Ureter (tissue), 1 donor: ENCODE measurements around the gene DRC1. TPM values are rescaled to one million over a fixed set of nuclear protein-coding genes. Genes with fewer than 3 reads are reported as not detected.

ENCODE experiments used
- DNase-seq: peaks from one replicate; pipeline ENCODE4 v3.0.0-alpha.2; 2020; ENCODE audit warnings: low spot score
- total RNA-seq: library from RNA; stranded (reverse); gene quantifications from one replicate; pipeline ENCODE4 v1.2.4, GENCODE V29; 2023
- donor health status: DM: yes; HTN: yes; CAD: no.

DRC1 gene
- total RNA-seq, 1 donor from 2014 or later, result not detected

DNA sequence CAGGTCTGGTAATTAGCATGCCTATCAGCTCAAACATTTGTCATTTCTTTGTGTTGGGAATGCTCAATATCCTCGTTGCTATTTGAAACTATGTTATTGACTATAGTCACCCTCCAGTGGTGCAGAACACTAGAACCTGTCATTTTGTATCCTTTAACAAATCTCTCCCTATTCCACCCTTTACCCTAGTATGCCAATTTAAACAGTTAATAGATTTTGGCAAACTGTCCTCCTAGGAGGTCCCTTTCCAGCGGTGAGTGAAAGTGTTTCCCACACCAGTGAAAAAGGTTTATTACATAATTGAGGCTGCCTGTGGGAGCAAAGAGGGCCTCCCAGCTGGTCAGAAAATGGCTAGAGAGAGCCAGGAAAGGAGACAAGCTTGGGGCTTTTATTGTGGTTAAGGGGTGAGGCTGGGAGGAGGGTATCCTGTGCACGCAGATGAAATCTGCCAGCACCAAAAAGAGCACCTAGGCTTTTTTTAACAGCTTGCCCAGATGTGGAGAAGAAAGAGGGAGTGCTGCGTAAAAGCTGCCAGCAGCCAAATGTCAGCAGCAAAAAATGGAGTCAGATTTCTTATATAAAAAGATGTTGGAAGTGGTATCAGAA lies 1.8 kb upstream of the DRC1 start:
- no peak for DNase-seq

DNA sequence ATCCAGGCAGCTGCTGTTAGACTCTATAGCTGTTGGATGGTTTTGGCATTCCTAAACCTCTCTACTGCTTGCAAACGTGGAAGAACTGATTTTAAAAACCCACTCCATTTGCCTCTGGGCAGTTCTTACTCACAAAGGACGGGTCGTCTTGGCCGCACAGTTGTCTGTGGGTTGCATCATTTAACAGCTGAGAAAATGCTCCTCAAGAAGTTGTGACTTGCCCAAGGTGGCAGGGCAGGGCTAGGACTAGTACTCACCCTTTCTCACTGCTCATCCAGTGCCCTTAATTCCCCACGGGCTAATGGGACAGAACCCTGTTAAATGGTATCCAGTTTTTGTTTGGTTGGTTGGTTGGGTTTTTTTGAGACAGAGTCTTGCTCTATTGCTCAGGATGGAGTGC lies 997 bp upstream of the DRC1 start:
- DNase-seq, result no peak

DNA sequence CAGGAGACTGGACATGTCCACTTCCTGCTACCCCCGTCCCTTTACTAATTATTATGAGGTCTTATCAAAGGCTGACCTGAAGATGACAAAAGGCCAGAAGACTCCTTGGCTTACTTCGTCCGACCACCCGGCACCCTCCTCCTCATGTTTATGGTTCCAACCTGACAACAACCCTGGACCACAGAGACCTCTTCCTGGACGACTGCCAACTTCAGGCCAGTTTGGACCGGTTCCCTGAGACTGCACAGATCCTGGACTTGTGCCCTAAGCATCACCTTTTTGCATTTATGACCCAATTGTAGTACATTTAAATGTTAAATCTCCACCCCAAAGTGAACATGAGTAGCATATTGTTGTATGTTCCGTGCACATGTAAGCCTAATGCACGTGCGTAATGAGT lies 5.8 kb downstream of the DRC1 start:
- DNase-seq, result no peak

DNA sequence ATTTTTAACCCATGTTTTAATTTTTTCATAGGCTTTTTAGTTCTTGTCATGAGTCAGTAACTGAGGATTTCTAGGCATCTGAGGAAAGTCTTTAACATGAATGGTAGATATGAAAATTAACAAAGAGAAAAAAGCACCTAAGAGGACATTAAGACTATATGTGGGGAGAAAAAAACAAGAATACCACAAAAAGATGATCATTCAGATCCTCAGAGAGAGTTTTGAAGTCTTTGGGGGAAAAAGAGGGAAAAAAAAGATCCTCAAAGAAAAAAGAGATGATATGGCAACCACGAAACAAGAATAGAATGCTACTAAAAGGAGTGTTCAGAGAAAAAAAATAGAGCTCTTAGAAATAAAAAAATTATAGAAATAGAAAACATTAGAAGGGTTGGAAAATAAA lies 8.1 kb downstream of the DRC1 start:
- no peak for DNase-seq

DNA sequence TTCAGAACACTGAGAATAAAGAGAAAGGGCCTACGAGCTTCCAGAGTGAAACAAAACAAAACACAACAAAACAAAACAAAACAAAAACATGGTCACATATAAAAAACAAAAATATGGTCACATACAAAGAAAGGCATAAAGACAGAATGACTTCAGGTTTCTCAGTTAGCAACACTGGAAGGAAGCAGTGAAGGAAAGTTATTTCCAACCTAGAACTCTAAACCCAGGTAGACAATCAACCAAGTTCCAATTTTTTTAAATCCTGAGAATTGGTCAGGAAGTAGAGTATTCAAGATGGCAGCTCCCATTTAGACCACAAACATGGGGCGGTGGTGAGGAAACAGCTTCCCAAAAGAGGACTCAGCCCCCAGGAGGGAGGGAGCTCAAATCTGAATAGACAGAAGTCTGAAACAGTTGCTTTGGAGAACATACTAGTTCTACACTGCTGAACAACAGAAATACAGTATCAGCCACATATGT lies 9.1 kb downstream of the DRC1 start:
- DNase-seq, result no peak

DNA sequence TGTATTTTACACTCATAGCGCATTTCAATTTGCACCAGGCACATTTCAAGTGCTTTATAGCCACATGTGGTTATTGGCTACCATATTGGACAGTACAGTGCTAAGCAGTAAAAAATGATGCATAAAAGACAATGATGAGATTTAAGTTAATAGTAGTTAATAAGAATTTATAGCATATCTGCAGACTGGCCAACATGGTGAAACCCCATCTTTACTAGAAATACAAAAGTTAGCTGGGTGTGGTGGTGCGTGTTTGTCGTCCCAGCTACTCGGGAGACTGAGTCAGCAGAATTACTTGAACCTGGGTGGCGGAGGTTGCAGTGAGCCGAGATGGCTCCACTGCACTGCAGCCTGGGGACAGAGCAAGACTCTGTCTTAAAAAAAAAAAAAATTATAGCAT lies 9.7 kb downstream of the DRC1 start:
- DNase-seq, result no peak

DNA sequence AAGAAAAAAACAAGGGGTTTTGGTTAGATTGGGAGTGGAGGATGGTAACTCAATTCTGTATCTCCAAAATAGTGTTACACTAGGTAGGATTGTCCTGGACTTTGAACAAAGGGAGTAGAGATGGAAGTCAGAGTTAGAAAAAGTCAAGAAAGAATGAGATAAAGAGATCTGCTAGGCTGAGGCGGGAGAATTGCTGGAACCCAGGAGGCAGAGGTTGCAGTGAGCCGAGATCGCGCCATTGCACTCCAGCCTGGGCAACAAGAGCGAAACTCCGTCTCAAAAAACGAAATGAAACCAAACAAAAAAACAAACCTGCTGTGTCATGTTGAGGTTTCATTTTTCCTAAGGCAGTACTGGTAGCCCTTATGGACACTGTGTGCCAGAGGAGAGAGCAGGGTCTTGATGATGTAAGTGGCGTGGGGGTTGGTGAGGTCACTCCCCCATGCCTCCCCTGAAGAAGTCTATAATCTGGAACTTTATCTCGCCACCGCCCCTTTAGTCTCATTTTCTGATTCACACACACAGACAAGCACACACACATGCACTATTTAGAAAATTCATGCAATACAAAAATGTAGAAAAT lies 10.5 kb downstream of the DRC1 start:
- no peak for DNase-seq

DNA sequence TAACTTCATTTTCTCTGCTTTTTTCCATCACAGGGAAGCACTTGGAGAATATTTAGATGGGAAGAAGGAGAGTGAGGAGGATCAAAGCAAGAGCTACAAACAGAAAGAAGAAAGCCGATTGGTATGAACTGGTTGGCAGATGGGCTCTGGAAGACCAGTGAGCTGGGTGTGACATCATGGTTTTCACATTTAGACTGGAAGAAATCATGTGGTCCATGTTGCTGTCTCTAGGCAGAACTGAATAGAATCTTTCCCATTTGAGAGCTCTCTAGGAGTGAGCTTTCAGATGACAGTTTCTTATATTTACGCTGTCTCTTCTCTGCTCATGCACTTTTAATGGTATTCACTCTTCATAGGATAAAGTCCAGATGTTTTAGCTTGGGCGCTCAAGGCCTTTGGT lies 12.6 kb downstream of the DRC1 start:
- no peak for DNase-seq

DNA sequence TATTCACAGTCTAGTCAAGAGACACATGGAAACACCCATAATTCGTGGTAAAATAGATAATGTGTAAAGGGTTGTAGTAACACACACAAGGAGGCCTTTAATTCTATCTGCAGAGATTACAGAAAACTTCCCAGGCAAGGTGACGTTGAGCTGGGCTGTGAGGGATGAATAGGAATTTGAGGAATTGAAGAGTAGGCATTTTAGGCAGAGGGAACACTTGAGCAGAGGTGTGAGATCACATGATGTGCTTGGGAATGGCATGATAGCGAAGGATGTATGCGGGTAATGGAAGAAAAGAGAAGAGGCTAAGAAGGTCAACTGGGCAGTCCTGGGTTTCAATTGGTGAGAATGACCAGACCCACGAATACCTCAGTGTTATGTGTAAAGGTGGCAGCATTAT lies 20.2 kb downstream of the DRC1 start:
- no peak for DNase-seq

DNA sequence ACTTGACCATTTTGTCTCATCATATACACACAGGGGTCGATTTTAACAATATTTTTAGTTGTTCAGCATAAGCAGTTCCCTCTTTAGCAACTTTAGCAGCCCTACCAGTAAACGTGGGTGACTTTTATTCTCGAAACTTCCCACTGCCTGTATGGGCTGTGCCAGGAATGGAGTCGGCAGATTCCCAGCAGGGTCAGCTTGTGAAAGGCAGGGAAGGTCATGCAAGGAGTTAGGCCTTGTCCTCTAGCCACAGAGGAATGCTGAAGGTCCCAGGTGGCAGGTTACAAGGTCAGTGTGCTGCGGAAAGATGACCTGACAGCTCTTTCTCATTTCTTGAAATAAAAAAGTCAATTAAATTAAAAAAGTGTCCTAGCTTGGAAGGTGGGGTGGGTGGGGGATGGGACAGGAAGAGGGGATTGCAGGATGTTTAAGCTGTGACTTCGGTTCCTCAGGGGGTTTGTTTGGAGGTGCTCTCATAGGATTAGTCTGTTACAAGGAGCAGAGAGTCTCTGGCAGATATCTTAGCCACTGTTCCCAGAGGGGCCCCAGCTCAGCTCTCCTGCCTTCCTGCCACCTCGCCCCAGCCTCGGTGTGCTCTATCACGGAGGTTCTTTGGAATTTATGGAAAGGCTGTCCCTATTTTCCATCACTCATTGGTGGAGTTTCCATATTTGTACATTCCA lies 21.4 kb downstream of the DRC1 start:
- no peak for DNase-seq

DNA sequence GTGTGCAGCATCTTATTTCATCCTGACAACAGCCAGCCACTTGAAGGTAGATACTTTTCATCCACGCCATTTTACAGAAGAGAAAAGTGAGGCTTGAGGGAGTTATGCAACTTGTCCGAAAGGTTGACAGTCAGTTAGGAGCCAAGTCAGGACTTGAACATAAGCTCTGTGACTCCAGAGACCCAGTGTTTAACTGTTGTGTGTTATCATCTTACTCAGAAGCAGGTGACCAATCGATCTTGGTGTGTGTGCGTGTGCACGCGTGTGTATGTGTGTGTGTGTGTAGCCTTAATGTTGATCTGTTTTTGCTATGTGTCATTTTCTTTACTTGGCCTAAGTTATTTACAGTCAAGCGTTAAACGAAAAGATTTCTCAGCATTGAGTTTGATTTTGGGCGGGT lies 22.0 kb downstream of the DRC1 start:
- DNase-seq, result no peak

DNA sequence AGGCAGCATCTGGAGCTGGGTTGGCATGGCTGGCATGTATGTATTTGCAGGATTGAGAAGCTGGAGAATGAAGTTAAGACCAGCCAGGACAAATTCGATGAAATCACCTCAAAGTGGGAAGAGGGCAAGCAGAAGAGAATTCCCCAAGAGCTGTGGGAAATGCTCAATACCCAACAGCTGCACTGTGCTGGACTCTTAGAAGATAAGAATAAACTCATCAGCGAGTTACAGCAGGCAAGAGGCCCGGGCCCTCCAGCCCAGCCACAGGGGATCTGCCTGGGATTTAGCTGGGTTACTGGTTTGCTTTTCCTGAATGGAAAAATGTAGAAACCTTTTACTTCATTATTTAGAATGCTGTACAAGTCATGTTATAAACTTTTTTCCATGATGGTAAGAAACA lies 22.5 kb downstream of the DRC1 start:
- no peak for DNase-seq

DNA sequence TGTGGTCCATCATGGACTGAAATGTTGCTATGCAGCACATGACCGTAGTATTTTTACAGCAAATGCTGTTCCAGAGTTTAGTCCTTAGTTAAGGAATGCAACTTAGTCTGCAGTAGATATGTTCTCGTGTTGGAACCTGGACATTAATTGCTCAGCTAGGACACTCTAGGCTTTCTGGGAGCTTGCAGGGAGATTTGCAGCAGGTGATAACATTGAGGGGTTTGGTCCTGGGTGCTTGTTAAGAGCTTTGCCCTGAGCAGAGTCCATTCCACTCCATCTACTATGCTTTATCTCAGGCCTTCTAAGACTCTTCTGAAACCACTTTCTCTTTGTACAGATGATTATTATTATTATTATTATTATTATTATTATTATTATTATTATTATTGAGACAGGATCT lies 27.1 kb downstream of the DRC1 start:
- no peak for DNase-seq

DNA sequence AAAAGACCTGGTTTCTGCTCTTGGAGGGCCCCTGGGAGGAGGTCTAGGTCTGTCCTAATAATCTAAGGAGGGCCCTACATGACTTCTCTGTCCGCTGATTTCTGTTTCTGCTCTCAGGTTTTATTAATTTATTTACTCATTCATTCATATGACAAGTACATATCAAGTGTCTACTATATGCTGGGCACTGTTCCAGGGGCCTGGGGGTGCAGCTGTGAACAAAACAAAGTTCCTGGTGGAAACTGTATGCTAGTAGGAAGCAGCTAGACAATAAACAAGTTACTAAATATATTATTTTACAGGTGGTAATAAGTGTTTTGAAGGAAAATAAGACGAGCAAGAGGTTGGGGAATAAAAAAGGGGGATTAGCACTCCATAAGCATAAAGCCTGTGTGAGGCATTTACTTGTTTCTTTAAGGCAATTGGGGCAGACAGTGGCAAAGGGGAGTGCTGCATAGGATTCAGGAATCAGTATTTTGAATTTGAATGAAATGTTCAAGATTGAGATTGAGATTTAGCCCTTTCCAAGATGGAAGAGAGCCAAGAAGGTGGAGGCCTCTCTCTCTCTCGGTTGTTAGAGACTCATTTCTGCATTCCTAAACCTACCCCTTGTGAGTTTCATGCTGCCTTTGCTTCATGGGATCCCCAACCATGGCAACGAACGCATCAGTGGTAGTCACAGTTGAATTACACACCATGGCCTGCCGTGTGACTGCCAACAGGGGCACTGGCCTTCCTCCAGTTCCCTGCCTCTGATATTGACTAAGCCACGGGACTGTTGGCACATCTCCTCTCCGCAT lies 28.3 kb downstream of the DRC1 start:
- DNase-seq, result no peak

DNA sequence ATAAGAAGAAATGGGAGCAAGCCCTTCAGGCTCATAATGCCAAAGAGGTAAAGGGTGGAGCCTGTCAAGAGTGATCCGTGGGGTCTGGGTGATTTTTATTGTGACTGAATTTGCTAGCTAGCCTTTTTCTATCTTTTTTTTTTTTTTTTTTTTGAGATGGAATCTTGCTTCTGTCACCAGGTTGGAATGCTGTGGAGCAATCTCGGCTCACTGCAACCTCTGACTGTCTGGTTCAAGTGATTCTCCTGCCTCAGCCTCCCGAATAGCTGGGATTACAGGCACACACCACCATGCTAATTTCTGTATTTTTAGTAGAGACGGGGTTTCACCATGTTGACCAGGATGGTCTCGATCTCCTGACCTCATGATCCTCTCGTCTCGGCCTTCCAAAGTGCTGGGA lies 29.1 kb downstream of the DRC1 start:
- DNase-seq, result no peak

DNA sequence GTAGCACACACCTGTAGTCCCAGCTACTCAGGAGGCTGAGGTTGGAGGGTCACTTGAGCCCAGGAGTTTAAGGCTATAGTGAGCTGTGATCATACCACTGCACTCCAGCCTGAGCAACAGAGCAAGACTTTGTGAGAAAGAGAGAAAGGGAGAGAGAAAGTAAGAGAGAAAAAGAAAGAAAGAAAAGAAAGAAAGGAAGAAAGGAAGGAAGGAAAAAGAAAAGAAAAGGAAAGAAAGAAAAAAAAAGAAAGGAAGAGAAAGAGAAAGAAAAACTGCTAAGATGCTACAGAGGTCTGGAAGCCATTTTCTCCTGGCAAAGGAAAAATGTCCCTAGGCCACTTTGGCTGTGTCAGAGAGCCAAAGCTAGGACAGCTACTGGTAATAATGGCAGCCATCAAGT lies 30.6 kb downstream of the DRC1 start:
- DNase-seq, result no peak

DNA sequence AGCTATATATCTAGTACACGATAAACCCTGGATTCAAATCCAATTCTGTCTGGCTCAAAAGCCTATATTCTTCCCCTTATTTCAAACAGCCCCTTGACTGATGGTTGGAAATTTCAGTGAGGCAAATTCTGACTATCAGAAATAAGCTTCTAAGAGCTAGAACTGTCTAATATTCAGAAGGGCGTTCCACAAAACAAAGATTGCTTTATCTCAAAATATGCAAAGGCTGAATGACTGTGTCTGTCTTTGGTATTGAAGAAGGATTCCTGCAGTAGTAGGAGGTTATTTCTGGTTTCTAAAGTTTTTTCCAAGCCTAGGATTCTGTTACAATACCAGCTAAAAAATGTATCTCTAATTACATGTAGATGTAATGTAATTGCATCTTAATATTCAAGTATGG lies 31.1 kb downstream of the DRC1 start:
- no peak for DNase-seq

DNA sequence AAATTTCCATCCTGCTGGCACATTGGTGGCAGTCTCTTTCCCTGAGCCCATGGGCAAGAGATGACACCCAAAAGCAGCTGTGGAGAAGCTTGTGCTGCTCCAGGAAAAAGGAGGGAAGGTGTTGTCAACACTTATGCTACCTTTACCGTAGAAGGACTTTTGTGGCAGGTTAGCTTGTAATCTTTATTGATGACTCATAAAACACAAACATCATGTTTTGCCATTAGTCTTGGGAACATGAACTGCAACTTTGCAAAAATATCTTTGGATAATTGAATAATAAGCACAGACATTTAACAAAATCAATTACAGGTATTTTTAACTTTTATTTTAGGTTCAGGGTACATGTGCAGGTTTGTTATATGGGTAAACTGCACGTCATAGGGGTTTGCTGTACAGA lies 33.4 kb downstream of the DRC1 start:
- no peak for DNase-seq

DNA sequence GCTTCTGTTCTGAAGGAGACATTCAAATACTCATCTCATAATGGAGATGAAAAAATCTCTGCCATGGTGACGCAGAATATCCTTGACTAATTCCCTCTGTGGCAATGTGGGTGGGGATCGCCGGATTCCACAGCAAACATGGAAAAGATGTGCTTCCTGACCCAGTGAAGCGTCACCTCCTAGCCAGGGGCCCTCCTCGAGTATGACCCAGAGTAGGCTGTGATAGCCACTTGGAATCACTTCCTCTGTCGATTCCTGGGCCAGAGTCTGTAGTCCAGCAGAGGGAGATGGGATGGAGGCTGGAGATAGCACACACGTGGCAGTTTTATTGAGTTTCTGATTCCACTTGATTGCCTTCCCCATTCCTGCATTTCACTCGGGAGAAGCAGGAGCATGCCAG lies 36.8 kb downstream of the DRC1 start:
- DNase-seq, result no peak

DNA sequence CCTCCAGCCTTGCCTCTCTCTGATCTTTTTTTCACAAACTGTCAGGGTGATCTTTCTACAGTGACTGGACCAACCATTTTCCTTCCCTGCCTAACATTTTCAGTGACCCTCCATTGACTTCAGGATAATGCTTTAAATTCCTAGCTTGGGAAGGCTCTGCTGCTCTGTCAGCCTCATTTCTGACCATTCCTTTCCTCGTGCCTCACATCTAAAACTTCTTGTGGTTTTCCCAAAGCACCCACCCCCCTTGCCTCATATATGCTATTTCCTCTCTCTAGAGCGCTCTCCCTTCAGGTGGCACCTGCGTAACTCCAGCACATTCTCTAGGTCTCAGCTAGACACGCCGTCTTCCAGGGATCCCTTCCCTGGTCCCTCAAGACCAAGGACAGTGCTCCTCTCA lies 37.2 kb downstream of the DRC1 start:
- DNase-seq, result no peak

DNA sequence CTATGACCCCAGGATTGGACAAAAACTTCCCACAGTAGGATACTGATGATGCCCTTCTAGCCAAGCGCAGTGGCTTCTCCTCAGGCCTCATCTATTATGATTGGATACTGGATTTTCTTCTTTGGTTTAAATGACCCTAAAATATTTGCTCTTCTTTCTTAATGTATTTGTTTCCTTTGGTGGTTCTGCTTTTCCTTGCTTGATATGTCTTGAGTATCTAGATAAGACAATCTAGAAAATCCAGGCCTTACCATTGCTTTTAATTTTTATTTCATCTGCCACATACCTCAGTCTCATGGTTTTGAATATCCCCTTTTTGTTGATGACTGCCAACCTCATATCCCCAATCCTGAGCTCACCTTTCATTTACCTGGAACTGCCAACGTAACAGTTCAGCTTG lies 40.6 kb downstream of the DRC1 start:
- no peak for DNase-seq

DNA sequence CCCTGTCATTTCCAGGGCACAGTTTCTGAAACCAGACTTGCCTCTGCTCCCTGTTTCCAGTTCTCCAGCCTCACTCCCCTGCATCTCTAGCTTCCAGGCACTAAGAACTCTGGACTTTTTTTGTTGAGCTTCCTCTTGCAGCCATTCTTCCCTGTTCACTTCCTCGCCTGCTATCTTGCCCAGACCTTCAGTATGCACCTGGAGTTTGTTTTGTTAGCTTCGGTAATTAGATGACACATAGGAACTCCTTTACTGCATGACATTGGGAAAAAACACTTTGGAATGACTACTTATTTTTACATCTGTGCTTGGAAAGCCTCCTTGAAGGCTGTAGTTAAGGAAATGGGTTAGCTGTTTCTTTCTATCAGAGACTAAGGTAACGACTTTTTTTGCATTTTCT lies 41.0 kb downstream of the DRC1 start:
- DNase-seq, result no peak

DNA sequence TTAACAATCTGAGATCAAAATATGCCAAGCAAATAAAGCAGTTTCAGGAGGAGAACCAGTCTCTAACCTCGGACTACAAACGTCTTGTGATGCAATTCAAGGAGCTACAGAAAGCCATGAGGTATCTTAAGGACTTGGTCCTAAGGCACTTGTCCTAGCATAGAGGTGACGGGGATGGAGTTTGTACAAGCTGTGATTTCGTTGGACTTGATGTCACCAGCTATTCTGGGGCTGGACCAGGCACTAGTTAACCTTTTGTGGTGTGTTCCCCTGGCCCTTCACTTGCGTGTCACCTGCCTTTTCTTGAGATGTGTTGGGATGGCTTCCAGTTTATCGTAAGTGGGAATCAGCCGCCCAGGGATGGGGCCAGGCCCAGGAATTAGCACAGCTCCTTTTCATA lies 42.5 kb downstream of the DRC1 start:
- no peak for DNase-seq
